HEK293 (cell line): ENCODE results near the gene KLLN.

Source experiments
- KLF1 ChIP-seq: fragments of 450-650 bp; formaldehyde crosslinking; IDR thresholded peaks from 2 replicates; pipeline ENCODE4 v1.5.1; 2016; ENCODE audit warnings: missing biosample characterization, missing genetic modification characterization
- KLF7 ChIP-seq: fragments of 450-650 bp; formaldehyde crosslinking; IDR thresholded peaks from 2 replicates; pipeline ENCODE4 v1.5.1; 2016; ENCODE audit warnings: missing biosample characterization, missing genetic modification characterization, borderline replicate concordance
- KLF8 ChIP-seq: fragments of 450-650 bp; formaldehyde crosslinking; IDR thresholded peaks from 2 replicates; pipeline ENCODE4 v1.5.1; 2016; ENCODE audit warnings: missing biosample characterization, missing genetic modification characterization
- SETDB1 ChIP-seq: IDR thresholded peaks from one replicate; pipeline ENCODE4 v1.6.1; 2017; ENCODE audit warnings: mild to moderate bottlenecking, low read length, moderate library complexity, mixed read lengths; ENCODE audit not compliant: insufficient read length
- SP7 ChIP-seq: fragments of 450-650 bp; formaldehyde crosslinking; IDR thresholded peaks from 2 replicates; pipeline ENCODE4 v1.5.1; 2016; ENCODE audit warnings: missing biosample characterization, missing genetic modification characterization
- ZBTB20 ChIP-seq: fragments of 450-650 bp; formaldehyde crosslinking; IDR thresholded peaks from 2 replicates; pipeline ENCODE4 v1.5.1; 2016; ENCODE audit warnings: missing biosample characterization, missing genetic modification characterization
- ZBTB21 ChIP-seq: fragments of 450-650 bp; formaldehyde crosslinking; IDR thresholded peaks from 2 replicates; pipeline ENCODE4 v1.5.1; 2017; ENCODE audit warnings: missing biosample characterization, missing genetic modification characterization
- ZNF121 ChIP-seq: fragments of 450-650 bp; formaldehyde crosslinking; IDR thresholded peaks from 2 replicates; pipeline ENCODE4 v1.5.1; 2016; ENCODE audit warnings: missing biosample characterization, missing genetic modification characterization
- ZNF138 ChIP-seq: fragments of 450-650 bp; formaldehyde crosslinking; IDR thresholded peaks from 2 replicates; pipeline ENCODE4 v1.5.1; 2016; ENCODE audit warnings: missing biosample characterization, missing genetic modification characterization, borderline replicate concordance
- ZNF140 ChIP-seq: fragments of 450-650 bp; formaldehyde crosslinking; IDR thresholded peaks from 2 replicates; pipeline ENCODE4 v1.5.1; 2016; ENCODE audit warnings: missing biosample characterization, missing genetic modification characterization
- ZNF146 ChIP-seq: fragments of 450-650 bp; formaldehyde crosslinking; IDR thresholded peaks from 2 replicates; pipeline ENCODE4 v1.5.1; 2016; ENCODE audit warnings: missing biosample characterization, missing genetic modification characterization
- ZNF16 ChIP-seq: fragments of 450-650 bp; formaldehyde crosslinking; IDR thresholded peaks from 2 replicates; pipeline ENCODE4 v1.5.1; 2016; ENCODE audit warnings: low read depth, missing biosample characterization, missing genetic modification characterization
- ZNF426 ChIP-seq: fragments of 450-650 bp; formaldehyde crosslinking; IDR thresholded peaks from 2 replicates; pipeline ENCODE4 v1.5.1; 2017; ENCODE audit warnings: missing biosample characterization, missing genetic modification characterization, mild to moderate bottlenecking, inconsistent platforms, moderate library complexity
- ZNF521 ChIP-seq: fragments of 450-650 bp; formaldehyde crosslinking; IDR thresholded peaks from 2 replicates; pipeline ENCODE4 v1.5.1; 2017; ENCODE audit warnings: missing biosample characterization, mild to moderate bottlenecking, missing genetic modification characterization
- ZNF529 ChIP-seq: fragments of 450-650 bp; formaldehyde crosslinking; IDR thresholded peaks from 2 replicates; pipeline ENCODE4 v1.5.1; 2017; ENCODE audit warnings: missing genetic modification characterization, missing biosample characterization; ENCODE audit not compliant: insufficient replicate concordance
- ZNF548 ChIP-seq: fragments of 450-650 bp; formaldehyde crosslinking; IDR thresholded peaks from 2 replicates; pipeline ENCODE4 v1.5.1; 2016; ENCODE audit warnings: missing biosample characterization, missing genetic modification characterization
- ZNF747 ChIP-seq: fragments of 450-650 bp; formaldehyde crosslinking; IDR thresholded peaks from 2 replicates; pipeline ENCODE4 v1.5.1; 2016; ENCODE audit warnings: missing biosample characterization, missing genetic modification characterization
- ZNF76 ChIP-seq: fragments of 450-650 bp; formaldehyde crosslinking; IDR thresholded peaks from 2 replicates; pipeline ENCODE4; 2016; ENCODE audit warnings: low read depth, missing biosample characterization, missing genetic modification characterization, borderline replicate concordance
- ZNF768 ChIP-seq: fragments of 450-650 bp; formaldehyde crosslinking; IDR thresholded peaks from 2 replicates; pipeline ENCODE4 v1.5.1; 2018; ENCODE audit warnings: missing biosample characterization, mild to moderate bottlenecking, missing genetic modification characterization
- TF ChIP-seq, protein P1 (sequence below): fragments of 450-650 bp; formaldehyde crosslinking; IDR thresholded peaks from 2 replicates; pipeline ENCODE4 v1.5.1; 2016; ENCODE audit warnings: missing biosample characterization, missing genetic modification characterization
- TF ChIP-seq, protein P2 (sequence below): fragments of 450-650 bp; formaldehyde crosslinking; IDR thresholded peaks from 2 replicates; pipeline ENCODE4 v1.5.1; 2016; ENCODE audit warnings: missing biosample characterization, missing genetic modification characterization, borderline replicate concordance
- TF ChIP-seq, protein P3 (sequence below): fragments of 450-650 bp; formaldehyde crosslinking; IDR thresholded peaks from 2 replicates; pipeline ENCODE4 v1.5.1; 2016; ENCODE audit warnings: missing biosample characterization, missing genetic modification characterization
- TF ChIP-seq, protein P4 (sequence below): fragments of 450-650 bp; IDR thresholded peaks from 2 replicates; pipeline ENCODE4 v1.5.1; 2018; ENCODE audit warnings: missing biosample characterization, mild to moderate bottlenecking, missing genetic modification characterization
- TF ChIP-seq, protein P5 (sequence below): fragments of 450-650 bp; formaldehyde crosslinking; IDR thresholded peaks from 2 replicates; pipeline ENCODE4 v1.5.1; 2017; ENCODE audit warnings: missing biosample characterization, missing genetic modification characterization
- TF ChIP-seq, protein P6 (sequence below): fragments of 450-650 bp; formaldehyde crosslinking; IDR thresholded peaks from 2 replicates; pipeline ENCODE4 v1.5.1; 2016; ENCODE audit warnings: missing biosample characterization, missing genetic modification characterization, low read depth

The KLLN gene

DNA sequence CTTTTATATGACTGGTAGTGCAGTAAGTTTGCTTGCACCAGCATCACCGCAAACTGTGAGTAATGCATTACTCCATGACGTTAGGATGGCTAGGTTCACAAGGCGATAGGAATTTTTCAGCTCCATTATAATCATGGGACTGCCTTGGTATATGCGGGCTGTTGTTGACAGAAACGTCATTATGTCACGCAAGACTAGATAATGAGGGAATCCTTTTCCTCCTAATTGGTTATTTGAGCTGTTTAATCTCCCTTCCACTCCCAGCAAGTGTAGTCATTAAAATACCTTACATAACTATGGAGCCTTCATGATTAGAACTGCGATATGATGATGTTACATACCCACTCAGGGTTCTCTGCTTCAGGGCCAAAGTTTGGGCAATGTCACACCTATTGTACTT is 17.3 kb downstream of the KLLN start (continued):
- peak; percentile 51; the same call in 1 of the 2 replicates for TF ChIP-seq ZNF76
- TF ChIP-seq ZNF521 (tag by site-specific recombination) = no peak
- TF ChIP-seq, protein P1, sequence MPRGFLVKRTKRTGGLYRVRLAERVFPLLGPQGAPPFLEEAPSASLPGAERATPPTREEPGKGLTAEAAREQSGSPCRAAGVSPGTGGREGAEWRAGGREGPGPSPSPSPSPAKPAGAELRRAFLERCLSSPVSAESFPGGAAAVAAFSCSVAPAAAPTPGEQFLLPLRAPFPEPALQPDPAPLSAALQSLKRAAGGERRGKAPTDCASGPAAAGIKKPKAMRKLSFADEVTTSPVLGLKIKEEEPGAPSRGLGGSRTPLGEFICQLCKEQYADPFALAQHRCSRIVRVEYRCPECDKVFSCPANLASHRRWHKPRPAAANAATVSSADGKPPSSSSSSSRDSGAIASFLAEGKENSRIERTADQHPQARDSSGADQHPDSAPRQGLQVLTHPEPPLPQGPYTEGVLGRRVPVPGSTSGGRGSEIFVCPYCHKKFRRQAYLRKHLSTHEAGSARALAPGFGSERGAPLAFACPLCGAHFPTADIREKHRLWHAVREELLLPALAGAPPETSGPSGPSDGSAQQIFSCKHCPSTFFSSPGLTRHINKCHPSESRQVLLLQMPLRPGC (tag by site-specific recombination) = peak; percentile 100
- no peak for TF ChIP-seq ZNF140 (tag by site-specific recombination)
- TF ChIP-seq ZNF121 (tag by site-specific recombination) = no peak
- TF ChIP-seq SETDB1 = no peak
- no peak for TF ChIP-seq ZNF768 (tag by site-specific recombination)
- TF ChIP-seq, protein P2, sequence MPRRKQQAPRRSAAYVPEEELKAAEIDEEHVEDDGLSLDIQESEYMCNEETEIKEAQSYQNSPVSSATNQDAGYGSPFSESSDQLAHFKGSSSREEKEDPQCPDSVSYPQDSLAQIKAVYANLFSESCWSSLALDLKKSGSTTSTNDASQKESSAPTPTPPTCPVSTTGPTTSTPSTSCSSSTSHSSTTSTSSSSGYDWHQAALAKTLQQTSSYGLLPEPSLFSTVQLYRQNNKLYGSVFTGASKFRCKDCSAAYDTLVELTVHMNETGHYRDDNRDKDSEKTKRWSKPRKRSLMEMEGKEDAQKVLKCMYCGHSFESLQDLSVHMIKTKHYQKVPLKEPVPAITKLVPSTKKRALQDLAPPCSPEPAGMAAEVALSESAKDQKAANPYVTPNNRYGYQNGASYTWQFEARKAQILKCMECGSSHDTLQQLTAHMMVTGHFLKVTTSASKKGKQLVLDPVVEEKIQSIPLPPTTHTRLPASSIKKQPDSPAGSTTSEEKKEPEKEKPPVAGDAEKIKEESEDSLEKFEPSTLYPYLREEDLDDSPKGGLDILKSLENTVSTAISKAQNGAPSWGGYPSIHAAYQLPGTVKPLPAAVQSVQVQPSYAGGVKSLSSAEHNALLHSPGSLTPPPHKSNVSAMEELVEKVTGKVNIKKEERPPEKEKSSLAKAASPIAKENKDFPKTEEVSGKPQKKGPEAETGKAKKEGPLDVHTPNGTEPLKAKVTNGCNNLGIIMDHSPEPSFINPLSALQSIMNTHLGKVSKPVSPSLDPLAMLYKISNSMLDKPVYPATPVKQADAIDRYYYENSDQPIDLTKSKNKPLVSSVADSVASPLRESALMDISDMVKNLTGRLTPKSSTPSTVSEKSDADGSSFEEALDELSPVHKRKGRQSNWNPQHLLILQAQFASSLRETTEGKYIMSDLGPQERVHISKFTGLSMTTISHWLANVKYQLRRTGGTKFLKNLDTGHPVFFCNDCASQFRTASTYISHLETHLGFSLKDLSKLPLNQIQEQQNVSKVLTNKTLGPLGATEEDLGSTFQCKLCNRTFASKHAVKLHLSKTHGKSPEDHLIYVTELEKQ = peak; percentile 100
- no peak for TF ChIP-seq ZNF747 (tag by site-specific recombination)
- TF ChIP-seq, protein P3, sequence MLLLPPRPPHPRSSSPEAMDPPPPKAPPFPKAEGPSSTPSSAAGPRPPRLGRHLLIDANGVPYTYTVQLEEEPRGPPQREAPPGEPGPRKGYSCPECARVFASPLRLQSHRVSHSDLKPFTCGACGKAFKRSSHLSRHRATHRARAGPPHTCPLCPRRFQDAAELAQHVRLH (tag by site-specific recombination) = peak; percentile 92
- TF ChIP-seq ZNF16 (tag by site-specific recombination) = no peak
- TF ChIP-seq, protein P4, sequence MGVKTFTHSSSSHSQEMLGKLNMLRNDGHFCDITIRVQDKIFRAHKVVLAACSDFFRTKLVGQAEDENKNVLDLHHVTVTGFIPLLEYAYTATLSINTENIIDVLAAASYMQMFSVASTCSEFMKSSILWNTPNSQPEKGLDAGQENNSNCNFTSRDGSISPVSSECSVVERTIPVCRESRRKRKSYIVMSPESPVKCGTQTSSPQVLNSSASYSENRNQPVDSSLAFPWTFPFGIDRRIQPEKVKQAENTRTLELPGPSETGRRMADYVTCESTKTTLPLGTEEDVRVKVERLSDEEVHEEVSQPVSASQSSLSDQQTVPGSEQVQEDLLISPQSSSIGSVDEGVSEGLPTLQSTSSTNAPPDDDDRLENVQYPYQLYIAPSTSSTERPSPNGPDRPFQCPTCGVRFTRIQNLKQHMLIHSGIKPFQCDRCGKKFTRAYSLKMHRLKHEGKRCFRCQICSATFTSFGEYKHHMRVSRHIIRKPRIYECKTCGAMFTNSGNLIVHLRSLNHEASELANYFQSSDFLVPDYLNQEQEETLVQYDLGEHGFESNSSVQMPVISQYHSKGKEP (tag by site-specific recombination) = peak; percentile 90
- 0 out of 2 replicates have a peak, but pooled peaks have one; percentile 29 for TF ChIP-seq ZBTB20
- TF ChIP-seq KLF7 (tag by site-specific recombination) = peak; percentile 81; the same call in 1 of the 2 replicates
- TF ChIP-seq, protein P5, sequence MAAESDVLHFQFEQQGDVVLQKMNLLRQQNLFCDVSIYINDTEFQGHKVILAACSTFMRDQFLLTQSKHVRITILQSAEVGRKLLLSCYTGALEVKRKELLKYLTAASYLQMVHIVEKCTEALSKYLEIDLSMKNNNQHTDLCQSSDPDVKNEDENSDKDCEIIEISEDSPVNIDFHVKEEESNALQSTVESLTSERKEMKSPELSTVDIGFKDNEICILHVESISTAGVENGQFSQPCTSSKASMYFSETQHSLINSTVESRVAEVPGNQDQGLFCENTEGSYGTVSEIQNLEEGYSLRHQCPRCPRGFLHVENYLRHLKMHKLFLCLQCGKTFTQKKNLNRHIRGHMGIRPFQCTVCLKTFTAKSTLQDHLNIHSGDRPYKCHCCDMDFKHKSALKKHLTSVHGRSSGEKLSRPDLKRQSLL (tag by site-specific recombination) = peak; percentile 92
- peak; percentile 75 for TF ChIP-seq ZNF146
- TF ChIP-seq KLF1 = peak; percentile 88
- TF ChIP-seq SP7 (tag by site-specific recombination) = peak; percentile 100
- peak; percentile 97 for TF ChIP-seq ZBTB21 (tag by site-specific recombination)
- no peak for TF ChIP-seq ZNF548 (tag by site-specific recombination)
- TF ChIP-seq ZNF529 (tag by site-specific recombination) = no peak
- TF ChIP-seq, protein P6, sequence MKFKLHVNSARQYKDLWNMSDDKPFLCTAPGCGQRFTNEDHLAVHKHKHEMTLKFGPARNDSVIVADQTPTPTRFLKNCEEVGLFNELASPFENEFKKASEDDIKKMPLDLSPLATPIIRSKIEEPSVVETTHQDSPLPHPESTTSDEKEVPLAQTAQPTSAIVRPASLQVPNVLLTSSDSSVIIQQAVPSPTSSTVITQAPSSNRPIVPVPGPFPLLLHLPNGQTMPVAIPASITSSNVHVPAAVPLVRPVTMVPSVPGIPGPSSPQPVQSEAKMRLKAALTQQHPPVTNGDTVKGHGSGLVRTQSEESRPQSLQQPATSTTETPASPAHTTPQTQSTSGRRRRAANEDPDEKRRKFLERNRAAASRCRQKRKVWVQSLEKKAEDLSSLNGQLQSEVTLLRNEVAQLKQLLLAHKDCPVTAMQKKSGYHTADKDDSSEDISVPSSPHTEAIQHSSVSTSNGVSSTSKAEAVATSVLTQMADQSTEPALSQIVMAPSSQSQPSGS (tag by site-specific recombination) = peak; percentile 94
- TF ChIP-seq ZNF426 (tag by site-specific recombination) = no peak
- TF ChIP-seq KLF8 (tag by site-specific recombination) = peak; percentile 99
- no peak for TF ChIP-seq ZNF138 (tag by site-specific recombination)
